GM10248 (cell line): Measurements from ENCODE around the gene PPP2R5D.

Experiments
- CTCF ChIA-PET: fragments of 300-600 bp; sonication (Branson Sonifier 250); formaldehyde crosslinking; extraction: SDS; loops from one replicate; lab custom pipeline; 2021; ENCODE audit warnings: antibody characterized with exemption; lab: Yijun Ruan, JAX
- POLR2A ChIA-PET: fragments of 350-650 bp; sonication (Branson Sonifier 250); formaldehyde crosslinking; extraction: SDS; loops from one replicate; lab custom pipeline; 2020; ENCODE audit warnings: antibody characterized with exemption; lab: Yijun Ruan, JAX
- DNase-seq: peaks from one replicate; pipeline ENCODE4 v3.0.0; 2012; ENCODE audit errors: extremely low spot score
- CTCF ChIP-seq: IDR thresholded peaks from 2 replicates; pipeline ENCODE4 v1.5.1; 2012; ENCODE audit warnings: mild to moderate bottlenecking, low read depth; ENCODE audit errors: extremely low read depth, missing control alignments, control extremely low read depth

PPP2R5D gene

GRCh38 chr6:42973926-42974325, 10.4 kb upstream of the PPP2R5D start:
- ChIA-PET POLR2A (no interaction called here), CTCF (interaction anchor here (1.3 to 3.3 kb wide), 3 partner anchors 10 to 67 kb away, joined by 4 to 14 read pairs (median 5); partner anchors contain the start of gene PPP2R5D)

GRCh38 chr6:42974919-42975505, 9.4 kb upstream of the PPP2R5D start:
- no peak for TF ChIP-seq CTCF
- DNase-seq, result no peak
- ChIA-PET POLR2A (interaction anchor here (0.6 kb wide), 1 partner anchor 9 kb away, joined by 3 read pairs; no protein-coding TSS in a partner anchor), CTCF (interaction anchor here (1.2 to 1.6 kb wide), 3 partner anchors 9 to 19 kb away, joined by 3 to 4 read pairs (median 4); partner anchors contain the start of gene PPP2R5D)

More at GRCh38 chr6:42973926-42974325, 10.4 kb upstream of the PPP2R5D start:
- no peak for DNase-seq
- no peak for TF ChIP-seq CTCF

GRCh38 chr6:42978487-42978838, 5.9 kb upstream of the PPP2R5D start:
- no peak for TF ChIP-seq CTCF
- ChIA-PET POLR2A (interaction anchor here (0.5 to 1.1 kb wide), 5 partner anchors 34 to 648 kb away, joined by 3 to 6 read pairs (median 5); partner anchors contain the start of genes CNPY3, KLHDC3 and MEA1), CTCF (interaction anchor here (1.1 to 1.7 kb wide), 6 partner anchors 9 to 77 kb away, joined by 4 to 5 read pairs (median 4); no protein-coding TSS in a partner anchor)
- DNase-seq, result no peak

GRCh38 chr6:42978839-42979522, 5.4 kb upstream of the PPP2R5D start, which contains the start of gene PEX6:
PEX6 (minus strand) TSS chr6:42979181; CDS start chr6:42979150, 31 bp downstream.
- no peak for TF ChIP-seq CTCF
- CTCF ChIA-PET, result interaction anchor here (1.1 to 1.7 kb wide), 7 partner anchors 9 to 78 kb away, joined by 3 to 5 read pairs (median 4); no protein-coding TSS in a partner anchor
- POLR2A ChIA-PET, result interaction anchor here (0.5 to 1.1 kb wide), 7 partner anchors 26 to 647 kb away, joined by 3 to 6 read pairs (median 5); partner anchors contain the start of genes CNPY3, KLHDC3 and MEA1
- peak; percentile 93 for DNase-seq

- CTCF ChIA-PET, result interaction anchor here (1.0 to 1.7 kb wide), 9 partner anchors 8 to 79 kb away, joined by 3 to 5 read pairs (median 4); no protein-coding TSS in a partner anchor
- TF ChIP-seq CTCF, result no peak
Measured at GRCh38 chr6:42979523-42980177, 4.7 kb upstream of the PPP2R5D start.

GRCh38 chr6:42981836-42982235, 2.5 kb upstream of the PPP2R5D start:
- ChIA-PET CTCF (interaction anchor here (1.4 kb wide), 1 partner anchor 22 kb away, joined by 4 read pairs; no protein-coding TSS in a partner anchor), POLR2A (no interaction called here)
- no peak for TF ChIP-seq CTCF
- no peak for DNase-seq

More at GRCh38 chr6:42979523-42980177, 4.7 kb upstream of the PPP2R5D start:
- DNase-seq, result no peak
- POLR2A ChIA-PET, result interaction anchor here (0.6 to 1.0 kb wide), 2 partner anchors 27 to 195 kb away, joined by 3 to 4 read pairs; no protein-coding TSS in a partner anchor
